K562 (cell line): ENCODE data around the gene ALDH9A1. TPM values are rescaled to one million over a fixed set of nuclear protein-coding genes. Genes with fewer than 3 reads are reported as not detected.

Source experiments
- ATAC-seq: fragments of 200-7000 bp; cut with Tn5 transposase; 3 replicates; pipeline ENCODE4 v1.9.1; 2020; ENCODE audit warnings: moderate library complexity
- BruUV-seq: library from RNA; stranded (reverse); fragments of 400-500 nt; replicated peaks from 2 replicates; lab custom pipeline; 2021; lab: Mats Ljungman, UMichigan
- CTCF ChIA-PET: fragments of 300-600 bp; formaldehyde crosslinking; extraction: SDS; loops from one replicate; lab custom pipeline; 2021; ENCODE audit warnings: low intra/inter-chr PET ratio; lab: Yijun Ruan, JAX
- POLR2A ChIA-PET: fragments of 300-600, 350-650 bp; sonication (Branson Sonifier 250); formaldehyde crosslinking; extraction: SDS; loops from one replicate; lab custom pipeline; 2021; ENCODE audit warnings: antibody characterized with exemption, inconsistent platforms; lab: Yijun Ruan, JAX
- DNase-seq, 4 experiments: peaks; one replicate each; pipeline versions ENCODE4 v3.0.0 to v3.0.0-alpha.2; 2011 to 2018; ENCODE audit warnings: low spot score in 3 of 4, mixed read lengths in 3 of 4; ENCODE audit errors: extremely low read depth in 1 of 4
- FAIRE-seq: peaks from 2 replicates; lab custom pipeline; 2011; peaks lifted over from hg19 to GRCh38; lab: Jason Lieb, UNC
- H2AFZ ChIP-seq: 2 replicates; pipeline ENCODE4 v1.6.0; 2011; ENCODE audit warnings: low read depth, low read length, control low read depth, inconsistent platforms
- H3K27ac ChIP-seq: fragments of 200-600 bp; 3 replicates; pipeline ENCODE4 v1.8.0; 2011; ENCODE audit warnings: low read depth, mild to moderate bottlenecking, control low read depth, inconsistent platforms, low read length, moderate library complexity, mixed read lengths; ENCODE audit errors: extremely low read depth
- H3K27me3 ChIP-seq, 2 experiments: fragments of 300-600 bp in 1 of 2; 2 replicates in 1 of 2; 3 replicates in 1 of 2; pipeline versions ENCODE4 v1.6.0 to v1.8.0; 2011; ENCODE audit warnings: inconsistent platforms in 2 of 2, low read length in 2 of 2, mild to moderate bottlenecking in 1 of 2, mixed read lengths in 1 of 2, moderate library complexity in 1 of 2; ENCODE audit not compliant: control insufficient read depth in 2 of 2, insufficient read depth in 2 of 2
- H3K36me3 ChIP-seq: fragments of 300-600 bp; 3 replicates; pipeline ENCODE4 v1.8.0; 2011; ENCODE audit warnings: mild to moderate bottlenecking, low read length, inconsistent platforms; ENCODE audit not compliant: control insufficient read depth, insufficient read depth
- H3K4me1 ChIP-seq, 2 experiments: fragments of 200-600 bp in 1 of 2; replicated peaks in 1 of 2; 2 replicates in 1 of 2; 3 replicates in 1 of 2; pipeline versions ENCODE4 v1.5.1 to v1.8.0; 2011; ENCODE audit warnings: inconsistent platforms in 2 of 2, low read length in 2 of 2, mild to moderate bottlenecking in 1 of 2, mixed read lengths in 1 of 2, moderate library complexity in 1 of 2; ENCODE audit not compliant: control insufficient read depth in 2 of 2, insufficient read depth in 2 of 2
- H3K4me2 ChIP-seq: 2 replicates; pipeline ENCODE4 v1.6.1; 2011; ENCODE audit warnings: low read length, control low read depth, inconsistent platforms, mixed read lengths; ENCODE audit not compliant: insufficient read depth
- H3K4me3 ChIP-seq: fragments of 200-600 bp; sonication (generic), shearing (Covaris generic); 2 replicates; pipeline ENCODE4 v1.5.1; 2016; ENCODE audit warnings: control low read depth, inconsistent platforms
- H3K79me2 ChIP-seq: fragments of 200-600 bp; 3 replicates; pipeline ENCODE4 v1.8.0; 2011; ENCODE audit warnings: low read length, inconsistent platforms; ENCODE audit not compliant: control insufficient read depth, insufficient read depth
- H3K9ac ChIP-seq, 2 experiments: 2 replicates each; pipeline versions ENCODE4 v1.6.0 to v1.6.1; 2011; ENCODE audit warnings: low read depth in 2 of 2, low read length in 2 of 2, control low read depth in 1 of 2, inconsistent platforms in 1 of 2, mild to moderate bottlenecking in 1 of 2, mixed read lengths in 1 of 2; ENCODE audit not compliant: insufficient read depth in 1 of 2
- H3K9me1 ChIP-seq: one replicate; pipeline ENCODE4 v1.6.0; 2011; ENCODE audit warnings: inconsistent platforms, mild to moderate bottlenecking, low read length, moderate library complexity; ENCODE audit not compliant: control insufficient read depth, insufficient read depth
- H3K9me3 ChIP-seq: replicated peaks from 2 replicates; pipeline ENCODE4 v1.5.1; 2011; ENCODE audit warnings: low read depth, low read length, inconsistent platforms; ENCODE audit not compliant: control insufficient read depth, insufficient read depth
- H4K20me1 ChIP-seq: replicated peaks from 2 replicates; pipeline ENCODE4 v1.6.1; 2011; ENCODE audit warnings: low read length, inconsistent platforms, mixed read lengths; ENCODE audit not compliant: control insufficient read depth, insufficient read depth
- BACH1 ChIP-seq: fragments of 200-800 bp; sonication (Bioruptor generic); IDR thresholded peaks from 2 replicates; pipeline ENCODE4 v1.6.1; 2016; ENCODE audit warnings: missing genetic modification characterization, missing compliant biosample characterization
- HMG20B ChIP-seq: fragments of 250-450 bp; sonication (Bioruptor Pico); IDR thresholded peaks from 2 replicates; pipeline ENCODE4 v1.5.0; 2021; ENCODE audit warnings: mild to moderate bottlenecking
- MAZ ChIP-seq, 2 experiments: fragments of 450-650 bp in 1 of 2; sonication (generic) in 1 of 2; formaldehyde crosslinking; IDR thresholded peaks in 1 of 2; conservative IDR thresholded peaks in 1 of 2; 2 replicates each; pipeline versions ENCODE4 v1.4.0 to v1.5.0; 2020; ENCODE audit warnings: mild to moderate bottlenecking in 1 of 2, missing genetic modification reagents in 1 of 2
- MTF1 ChIP-seq: fragments of 250-450 bp; sonication (Bioruptor Pico); IDR thresholded peaks from 2 replicates; pipeline ENCODE4 v1.9.0; 2021; ENCODE audit warnings: moderate library complexity, mild to moderate bottlenecking, inconsistent platforms, borderline replicate concordance
- NFXL1 ChIP-seq: fragments of 450-650 bp; formaldehyde crosslinking; IDR thresholded peaks from 2 replicates; pipeline ENCODE4 v1.4.0; 2021; ENCODE audit warnings: mild to moderate bottlenecking
- NUFIP1 ChIP-seq: fragments of 450-650 bp; IDR thresholded peaks from 2 replicates; pipeline ENCODE4 v1.6.1; 2018; ENCODE audit not compliant: partially characterized antibody
- SMARCB1 ChIP-seq: IDR thresholded peaks from 2 replicates; pipeline ENCODE4 v1.6.1; 2011; ENCODE audit warnings: improper control_type of control experiment, low read depth; ENCODE audit not compliant: insufficient read length
- TEAD2 ChIP-seq: fragments of 450-650 bp; IDR thresholded peaks from 2 replicates; pipeline ENCODE4 v1.6.1; 2016; ENCODE audit warnings: missing genetic modification characterization, control low read depth, missing compliant biosample characterization
- XRCC4 ChIP-seq: IDR thresholded peaks from one replicate; pipeline ENCODE4 v1.6.1; 2011; ENCODE audit not compliant: insufficient read depth, insufficient read length; ENCODE audit errors: extremely low read depth
- ZBTB17 ChIP-seq: fragments of 450-650 bp; formaldehyde crosslinking; IDR thresholded peaks from 2 replicates; pipeline ENCODE4 v1.4.0; 2020; ENCODE audit warnings: mild to moderate bottlenecking
- WGBS: fragments of 100-300 bp; shearing (Covaris generic); methylation state at CpG from one replicate; pipeline ENCODE4 v1.1.6; 2016; ENCODE audit warnings: low coverage, mixed read lengths; ENCODE audit not compliant: insufficient coverage; ENCODE audit errors: missing lambda C conversion rate; 5-methylcytosine and 5-hydroxymethylcytosine counted together
- in situ Hi-C: fragments of 300-500 bp; cut with MboI; formaldehyde crosslinking; loops from 4 replicates; pipeline ENCODE4 v1.15.0; 2018; ENCODE audit warnings: inconsistent platforms, mixed read lengths
- intact Hi-C: fragments of 100-400 bp; cut with micrococcal nuclease; formaldehyde crosslinking; loops from 2 replicates; pipeline ENCODE4 v1.14.2; 2022
- polyA plus RNA-seq, 8 experiments: library from polyadenylated mRNA; depleted of rRNA in 4 of 8; stranded (reverse) in 5 of 8; unstranded in 3 of 8; fragments of >200 nt; fragmentation: Nextera tagmentation in 2 of 8; fragmentation: Illumina TruSeq in 1 of 8; extraction: Ambion mirVana in 2 of 8; extraction: Trizol in 1 of 8; gene quantifications; 2 replicates each; pipeline versions ENCODE4 v1.2.1 to v1.2.3, GENCODE V29; 2011 to 2014; ENCODE audit warnings: inconsistent platforms in 1 of 8, missing spikeins in 1 of 8
- total RNA-seq, 7 experiments: library from RNA; depleted of rRNA in 6 of 7; stranded (reverse); fragments of >200 nt in 6 of 7; fragmentation: Illumina TruSeq in 2 of 7; extraction: Trizol in 2 of 7; gene quantifications; 2 replicates each; pipeline versions ENCODE4 v1.2.1 to v1.2.3, GENCODE V29; 2011 to 2021; ENCODE audit warnings: low replicate concordance in 1 of 7
- TF ChIP-seq, protein P1 (sequence below): fragments of 450-650 bp; formaldehyde crosslinking; IDR thresholded peaks from 2 replicates; pipeline ENCODE4 v1.4.0; 2020; ENCODE audit warnings: mild to moderate bottlenecking, moderate library complexity
- TF ChIP-seq, protein P2 (sequence below): sonication (generic); formaldehyde crosslinking; IDR thresholded peaks from 2 replicates; pipeline ENCODE4 v1.8.0; 2023; ENCODE audit warnings: mild to moderate bottlenecking, missing genetic modification reagents
- TF ChIP-seq, protein P3 (sequence below): fragments of 450-650 bp; IDR thresholded peaks from 2 replicates; pipeline ENCODE4 v1.6.1; 2016; ENCODE audit warnings: low read depth

Gene ALDH9A1
- total and polyA plus RNA-seq, 9 of the 15 experiments (the other 6 are each of a cell fraction or from before 2014, with no cell fraction given) = 26.5 to 54.3 (median 39.2) TPM

DNA sequence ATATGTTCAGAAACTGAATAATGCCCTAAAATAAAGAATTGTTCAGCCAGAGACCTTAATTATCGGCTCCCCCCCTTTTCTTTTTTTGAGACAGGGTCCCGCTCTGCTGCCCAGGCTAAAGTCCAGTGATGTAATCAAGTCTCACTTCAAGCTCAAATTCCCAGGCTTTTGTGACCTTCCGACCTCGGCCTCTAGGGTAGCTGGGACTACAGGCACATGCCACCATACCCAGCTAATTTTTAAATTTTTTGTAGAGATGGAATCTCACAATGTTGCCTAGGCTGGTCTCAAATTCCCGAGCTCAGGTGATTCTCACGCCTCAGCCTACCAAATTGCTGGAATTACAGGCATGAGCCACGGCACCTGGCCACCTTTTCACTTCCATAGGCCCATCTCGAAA lies 43.8 kb upstream of the ALDH9A1 start:
- Histone ChIP-seq H3K9me3 (no peaks in the 10 kb centered on the region), H3K9ac (no peak overlapping the region), H3K79me2 (no peaks in the 10 kb centered on the region), H3K4me3 (no peak overlapping the region), H4K20me1 (no peaks in the 10 kb centered on the region), H3K27ac (no peak overlapping the region), H3K4me1 (peaks cover 0 to 4% of the 10 kb centered on the region in 2 experiments; a peak in 2 of 5 replicates), H3K27me3 (no peaks in the 10 kb centered on the region), H3K36me3 (peaks cover 74% of the 10 kb centered on the region), H3K4me2 (no peak overlapping the region), H3K9me1 (no peaks in the 10 kb centered on the region), H2AFZ (no peak overlapping the region)
- WGBS = 94% methylated on average over 8 of the region's 8 CpGs
- CTCF ChIA-PET = no interaction called here
- ATAC-seq (no peak), DNase-seq (no peak), FAIRE-seq (no peak)
- POLR2A ChIA-PET = interaction anchor here (1.0 kb wide), 2 partner anchors 11 to 27 kb away, joined by 4 to 5 read pairs; no protein-coding TSS in a partner anchor
- in situ Hi-C loops = no loop called here
- intact Hi-C loops = no loop called here
- BruUV-seq = no TSS peak
- TF ChIP-seq XRCC4 = no peak
- TF ChIP-seq SMARCB1 = no peak
- no peak for TF ChIP-seq TEAD2 (tag)
- TF ChIP-seq MAZ (CRISPR knock-in tag; conservative IDR thresholded peaks at IDR 0.05 in 1 of 2, IDR thresholded peaks at IDR 0.05 in 1 of 2) = no peak
- TF ChIP-seq BACH1 = no peak
- TF ChIP-seq, protein P1, sequence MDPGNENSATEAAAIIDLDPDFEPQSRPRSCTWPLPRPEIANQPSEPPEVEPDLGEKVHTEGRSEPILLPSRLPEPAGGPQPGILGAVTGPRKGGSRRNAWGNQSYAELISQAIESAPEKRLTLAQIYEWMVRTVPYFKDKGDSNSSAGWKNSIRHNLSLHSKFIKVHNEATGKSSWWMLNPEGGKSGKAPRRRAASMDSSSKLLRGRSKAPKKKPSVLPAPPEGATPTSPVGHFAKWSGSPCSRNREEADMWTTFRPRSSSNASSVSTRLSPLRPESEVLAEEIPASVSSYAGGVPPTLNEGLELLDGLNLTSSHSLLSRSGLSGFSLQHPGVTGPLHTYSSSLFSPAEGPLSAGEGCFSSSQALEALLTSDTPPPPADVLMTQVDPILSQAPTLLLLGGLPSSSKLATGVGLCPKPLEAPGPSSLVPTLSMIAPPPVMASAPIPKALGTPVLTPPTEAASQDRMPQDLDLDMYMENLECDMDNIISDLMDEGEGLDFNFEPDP = no peak
- no peak for TF ChIP-seq MTF1 (CRISPR knock-in tag)
- TF ChIP-seq, protein P2, sequence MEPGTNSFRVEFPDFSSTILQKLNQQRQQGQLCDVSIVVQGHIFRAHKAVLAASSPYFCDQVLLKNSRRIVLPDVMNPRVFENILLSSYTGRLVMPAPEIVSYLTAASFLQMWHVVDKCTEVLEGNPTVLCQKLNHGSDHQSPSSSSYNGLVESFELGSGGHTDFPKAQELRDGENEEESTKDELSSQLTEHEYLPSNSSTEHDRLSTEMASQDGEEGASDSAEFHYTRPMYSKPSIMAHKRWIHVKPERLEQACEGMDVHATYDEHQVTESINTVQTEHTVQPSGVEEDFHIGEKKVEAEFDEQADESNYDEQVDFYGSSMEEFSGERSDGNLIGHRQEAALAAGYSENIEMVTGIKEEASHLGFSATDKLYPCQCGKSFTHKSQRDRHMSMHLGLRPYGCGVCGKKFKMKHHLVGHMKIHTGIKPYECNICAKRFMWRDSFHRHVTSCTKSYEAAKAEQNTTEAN (CRISPR knock-in tag) = no peak
- TF ChIP-seq HMG20B = no peak
- TF ChIP-seq NUFIP1 = no peak
- TF ChIP-seq NFXL1 (CRISPR knock-in tag) = no peak
- TF ChIP-seq, protein P3, sequence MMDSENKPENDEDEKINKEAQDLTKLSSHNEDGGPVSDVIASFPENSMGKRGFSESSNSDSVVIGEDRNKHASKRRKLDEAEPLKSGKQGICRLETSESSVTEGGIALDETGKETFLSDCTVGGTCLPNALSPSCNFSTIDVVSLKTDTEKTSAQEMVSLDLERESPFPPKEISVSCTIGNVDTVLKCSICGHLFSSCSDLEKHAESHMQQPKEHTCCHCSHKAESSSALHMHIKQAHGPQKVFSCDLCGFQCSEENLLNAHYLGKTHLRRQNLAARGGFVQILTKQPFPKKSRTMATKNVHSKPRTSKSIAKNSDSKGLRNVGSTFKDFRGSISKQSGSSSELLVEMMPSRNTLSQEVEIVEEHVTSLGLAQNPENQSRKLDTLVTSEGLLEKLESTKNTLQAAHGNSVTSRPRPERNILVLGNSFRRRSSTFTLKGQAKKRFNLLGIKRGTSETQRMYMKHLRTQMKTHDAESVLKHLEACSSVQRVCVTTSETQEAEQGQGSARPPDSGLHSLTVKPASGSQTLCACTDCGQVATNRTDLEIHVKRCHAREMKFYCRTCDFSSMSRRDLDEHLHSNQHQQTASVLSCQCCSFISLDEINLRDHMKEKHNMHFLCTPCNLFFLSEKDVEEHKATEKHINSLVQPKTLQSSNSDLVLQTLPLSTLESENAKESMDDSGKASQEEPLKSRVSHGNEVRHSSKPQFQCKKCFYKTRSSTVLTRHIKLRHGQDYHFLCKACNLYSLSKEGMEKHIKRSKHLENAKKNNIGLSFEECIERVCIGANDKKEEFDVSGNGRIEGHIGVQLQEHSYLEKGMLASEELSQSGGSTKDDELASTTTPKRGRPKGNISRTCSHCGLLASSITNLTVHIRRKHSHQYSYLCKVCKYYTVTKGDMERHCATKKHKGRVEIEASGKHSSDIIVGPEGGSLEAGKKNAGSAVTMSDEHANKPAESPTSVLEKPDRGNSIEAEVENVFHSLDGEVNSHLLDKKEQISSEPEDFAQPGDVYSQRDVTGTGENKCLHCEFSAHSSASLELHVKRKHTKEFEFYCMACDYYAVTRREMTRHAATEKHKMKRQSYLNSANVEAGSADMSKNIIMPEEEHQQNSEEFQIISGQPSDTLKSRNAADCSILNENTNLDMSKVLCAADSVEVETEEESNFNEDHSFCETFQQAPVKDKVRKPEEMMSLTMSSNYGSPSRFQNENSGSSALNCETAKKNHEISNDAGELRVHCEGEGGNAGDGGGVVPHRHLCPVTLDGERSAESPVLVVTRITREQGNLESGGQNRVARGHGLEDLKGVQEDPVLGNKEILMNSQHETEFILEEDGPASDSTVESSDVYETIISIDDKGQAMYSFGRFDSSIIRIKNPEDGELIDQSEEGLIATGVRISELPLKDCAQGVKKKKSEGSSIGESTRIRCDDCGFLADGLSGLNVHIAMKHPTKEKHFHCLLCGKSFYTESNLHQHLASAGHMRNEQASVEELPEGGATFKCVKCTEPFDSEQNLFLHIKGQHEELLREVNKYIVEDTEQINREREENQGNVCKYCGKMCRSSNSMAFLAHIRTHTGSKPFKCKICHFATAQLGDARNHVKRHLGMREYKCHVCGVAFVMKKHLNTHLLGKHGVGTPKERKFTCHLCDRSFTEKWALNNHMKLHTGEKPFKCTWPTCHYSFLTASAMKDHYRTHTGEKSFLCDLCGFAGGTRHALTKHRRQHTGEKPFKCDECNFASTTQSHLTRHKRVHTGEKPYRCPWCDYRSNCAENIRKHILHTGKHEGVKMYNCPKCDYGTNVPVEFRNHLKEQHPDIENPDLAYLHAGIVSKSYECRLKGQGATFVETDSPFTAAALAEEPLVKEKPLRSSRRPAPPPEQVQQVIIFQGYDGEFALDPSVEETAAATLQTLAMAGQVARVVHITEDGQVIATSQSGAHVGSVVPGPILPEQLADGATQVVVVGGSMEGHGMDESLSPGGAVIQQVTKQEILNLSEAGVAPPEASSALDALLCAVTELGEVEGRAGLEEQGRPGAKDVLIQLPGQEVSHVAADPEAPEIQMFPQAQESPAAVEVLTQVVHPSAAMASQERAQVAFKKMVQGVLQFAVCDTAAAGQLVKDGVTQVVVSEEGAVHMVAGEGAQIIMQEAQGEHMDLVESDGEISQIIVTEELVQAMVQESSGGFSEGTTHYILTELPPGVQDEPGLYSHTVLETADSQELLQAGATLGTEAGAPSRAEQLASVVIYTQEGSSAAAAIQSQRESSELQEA = no peak
- no peak for TF ChIP-seq ZBTB17 (CRISPR knock-in tag)
